Activated B cell treated with CpG ODN at 0.5 μM for 24 hours (primary cell): ENCODE data around the gene P4HA2. TPM values are rescaled to one million over a fixed set of nuclear protein-coding genes. Genes with fewer than 3 reads are reported as not detected.

Experiments used
- ATAC-seq: fragments of 200-7000 bp; cut with Tn5 transposase; one replicate; pipeline ENCODE4 v1.10.0; 2021; ENCODE audit warnings: low read depth, mild to moderate bottlenecking, moderate library complexity
- CTCF ChIA-PET: fragments of 350-600 bp; sonication (Branson Sonifier 250); formaldehyde crosslinking; loops from one replicate; lab custom pipeline; 2021; ENCODE audit warnings: antibody characterized with exemption; lab: Charles Lee
- POLR2A ChIA-PET: fragments of 350-600 bp; sonication (Branson Sonifier 250); formaldehyde crosslinking; loops from one replicate; lab custom pipeline; 2021; ENCODE audit warnings: antibody characterized with exemption; lab: Charles Lee
- DNase-seq: peaks from one replicate; pipeline ENCODE4 v3.0.0; 2022
- H3K27ac Mint-ChIP-seq: one replicate; pipeline ENCODE4 v1.8.0; 2020; ENCODE audit warnings: mixed read lengths
- H3K27me3 Mint-ChIP-seq: one replicate; pipeline ENCODE4 v1.8.0; 2021; ENCODE audit warnings: mixed read lengths
- H3K36me3 Mint-ChIP-seq: one replicate; pipeline ENCODE4 v1.8.0; 2021; ENCODE audit warnings: low read depth, mixed read lengths
- H3K4me1 Mint-ChIP-seq: one replicate; pipeline ENCODE4 v1.8.0; 2021; ENCODE audit warnings: mixed read lengths
- H3K4me3 Mint-ChIP-seq: one replicate; pipeline ENCODE4 v1.8.0; 2020; ENCODE audit warnings: mild to moderate bottlenecking, mixed read lengths
- H3K9me3 Mint-ChIP-seq: one replicate; pipeline ENCODE4 v1.8.0; 2020; ENCODE audit warnings: mixed read lengths
- CTCF ChIP-seq: fragments of 200-600 bp; IDR thresholded peaks from one replicate; pipeline ENCODE4 v1.8.0; 2022; ENCODE audit warnings: antibody characterized with exemption, mild to moderate bottlenecking
- intact Hi-C: fragments of 100-400 bp; cut with micrococcal nuclease; formaldehyde crosslinking; loops from one replicate; pipeline ENCODE4 v1.15.1; 2024
- total RNA-seq: library from RNA; stranded (reverse); gene quantifications from 2 replicates; pipeline ENCODE4 v1.2.3, GENCODE V29; 2022

Gene P4HA2
- total RNA-seq, 1 donor from 2014 or later, result 0.29 TPM

- H3K4me3 Mint-ChIP-seq, result peak within 1 kb of the TSS; percentile 15
- POLR2A ChIA-PET, result interaction anchor here (0.6 kb wide), 1 partner anchor 174 kb away, joined by 3 read pairs; no protein-coding TSS in a partner anchor
- no peaks in the 10 kb centered on the region for H3K36me3 Mint-ChIP-seq
- intact Hi-C loops, result no loop called here
- DNase-seq (no peak), ATAC-seq (peak; percentile 21)
- no peaks in the 10 kb centered on the region for H3K9me3 Mint-ChIP-seq
- H3K27me3 Mint-ChIP-seq, result peaks cover 22% of the 10 kb centered on the region
- CTCF ChIA-PET, result interaction anchor here (1.1 kb wide), 2 partner anchors 19 to 67 kb away, joined by 3 to 4 read pairs; no protein-coding TSS in a partner anchor
- TF ChIP-seq CTCF, result no peak
- no peak within 1 kb of the TSS for H3K27ac Mint-ChIP-seq
- H3K4me1 Mint-ChIP-seq, result no peaks in the 10 kb centered on the region
Observed at GRCh38 chr5:132257131-132258101, 29.8 kb upstream of the P4HA2 start, which contains the start of gene PDLIM4. TSS of gene PDLIM4 (plus strand) at chr5:132257696. CDS start at chr5:132257735, 39 bp downstream.

- no peaks in the 10 kb centered on the region for H3K4me1 Mint-ChIP-seq
- no peaks in the 10 kb centered on the region for H3K36me3 Mint-ChIP-seq
- H3K4me3 Mint-ChIP-seq, result no peak overlapping the region
- intact Hi-C loops, result no loop called here
- no peak overlapping the region for H3K27ac Mint-ChIP-seq
- H3K27me3 Mint-ChIP-seq, result peaks cover 22% of the 10 kb centered on the region
- POLR2A ChIA-PET, result interaction anchor here (0.6 kb wide), 1 partner anchor 174 kb away, joined by 3 read pairs; no protein-coding TSS in a partner anchor
- no peak for TF ChIP-seq CTCF
- H3K9me3 Mint-ChIP-seq, result no peaks in the 10 kb centered on the region
- CTCF ChIA-PET, result interaction anchor here (1.1 kb wide), 2 partner anchors 19 to 67 kb away, joined by 3 to 4 read pairs; no protein-coding TSS in a partner anchor
- no peak for ATAC-seq
- no peak for DNase-seq
Observed at GRCh38 chr5:132256783-132257130, 29.1 kb upstream of the P4HA2 start.

GRCh38 chr5:132256086-132256782 is 28.6 kb upstream of the P4HA2 start:
- no peak for TF ChIP-seq CTCF
- ChIA-PET CTCF (interaction anchor here (1.1 kb wide), 1 partner anchor 18 kb away, joined by 4 read pairs; no protein-coding TSS in a partner anchor), POLR2A (no interaction called here)
- intact Hi-C loops, result no loop called here
- Mint-ChIP-seq H3K27ac (no peak overlapping the region), H3K9me3 (no peaks in the 10 kb centered on the region), H3K4me3 (no peak overlapping the region), H3K27me3 (peaks cover 22% of the 10 kb centered on the region), H3K36me3 (no peaks in the 10 kb centered on the region), H3K4me1 (no peaks in the 10 kb centered on the region)
- DNase-seq, result no peak
- ATAC-seq, result no peak

- DNase-seq, result no peak
- Mint-ChIP-seq H3K4me3 (no peak overlapping the region), H3K36me3 (no peaks in the 10 kb centered on the region), H3K4me1 (no peaks in the 10 kb centered on the region), H3K27ac (no peak overlapping the region), H3K27me3 (peaks cover 27% of the 10 kb centered on the region), H3K9me3 (no peaks in the 10 kb centered on the region)
- TF ChIP-seq CTCF, result no peak
- ChIA-PET POLR2A (no interaction called here), CTCF (no interaction called here)
- no peak for ATAC-seq
- intact Hi-C loops, result no loop called here
Observed at GRCh38 chr5:132254321-132254977, 26.8 kb upstream of the P4HA2 start.
